B cell (primary cell): Measurements from ENCODE around the gene PSMD5. TPM values are rescaled to one million over a fixed set of nuclear protein-coding genes. Genes with fewer than 3 reads are reported as not detected.

Source experiments
- ATAC-seq: fragments of 200-7000 bp; cut with Tn5 transposase; one replicate; pipeline ENCODE4 v1.10.0; 2021; ENCODE audit warnings: low read depth, mild to moderate bottlenecking, moderate number of reproducible peaks, moderate library complexity
- CTCF ChIA-PET: fragments of 350-600 bp; sonication (Branson Sonifier 250); formaldehyde crosslinking; loops from one replicate; lab custom pipeline; 2021; ENCODE audit warnings: antibody characterized with exemption, inconsistent platforms; lab: Charles Lee
- POLR2A ChIA-PET: fragments of 350-600 bp; sonication (Branson Sonifier 250); formaldehyde crosslinking; loops from one replicate; lab custom pipeline; 2021; ENCODE audit warnings: antibody characterized with exemption; lab: Charles Lee
- DNase-seq: peaks from one replicate; pipeline ENCODE4 v3.0.0; 2013
- H2AFZ ChIP-seq: 2 replicates; pipeline ENCODE4 v1.6.1; 2012; ENCODE audit warnings: mild to moderate bottlenecking, low read depth, low read length; ENCODE audit not compliant: insufficient read depth, poor library complexity, severe bottlenecking
- H3K27ac ChIP-seq, 2 donors: 1 replicate in 1 of 2; 2 replicates in 1 of 2; pipeline ENCODE4 v1.5.1; 2012 to 2013; ENCODE audit warnings: low read length in 2 of 2, mild to moderate bottlenecking in 2 of 2, moderate library complexity in 1 of 2
- H3K27me3 ChIP-seq, 4 experiments: fragments of 200-600 bp in 1 of 4; sonication (generic) in 1 of 4; replicated peaks in 1 of 4; 1 replicate in 2 of 4; 2 replicates in 2 of 4; pipeline versions ENCODE4 v1.6.1 to v1.7.0; 2013 to 2016; ENCODE audit warnings: low read length in 3 of 4, mild to moderate bottlenecking in 2 of 4, mixed read lengths in 1 of 4, moderate library complexity in 1 of 4; ENCODE audit not compliant: insufficient read depth in 4 of 4, control insufficient read depth in 3 of 4; ENCODE audit errors: control extremely low read depth in 1 of 4
- H3K36me3 ChIP-seq, 2 experiments: replicated peaks in 1 of 2; 1 replicate in 1 of 2; 2 replicates in 1 of 2; pipeline versions ENCODE4 v1.6.1 to v1.7.1; 2013; ENCODE audit warnings: low read length in 1 of 2; ENCODE audit not compliant: insufficient read depth in 2 of 2, control insufficient read depth in 1 of 2; ENCODE audit errors: control extremely low read depth in 1 of 2, extremely low read depth in 1 of 2
- H3K4me1 ChIP-seq, 2 donors: fragments of 200-600 bp in 1 of 2; sonication (generic) in 1 of 2; 1 replicate in 1 of 2; 2 replicates in 1 of 2; pipeline versions ENCODE4 v1.5.1 to v1.6.1; 2013 to 2017; ENCODE audit warnings: low read length in 2 of 2; ENCODE audit not compliant: control insufficient read depth in 2 of 2, insufficient read depth in 2 of 2
- H3K4me2 ChIP-seq: replicated peaks from 2 replicates; pipeline ENCODE3; 2012; ENCODE audit warnings: mild to moderate bottlenecking, low read depth, low read length; ENCODE audit not compliant: poor library complexity, severe bottlenecking
- H3K4me3 ChIP-seq, 5 experiments: fragments of 200-600 bp in 1 of 5; sonication (generic) in 1 of 5; 1 replicate in 3 of 5; 2 replicates in 2 of 5; pipeline versions ENCODE4 v1.5.1 to v1.7.0; 2011 to 2016; ENCODE audit warnings: low read length in 4 of 5, mild to moderate bottlenecking in 4 of 5, low read depth in 2 of 5, control low read depth in 1 of 5, moderate library complexity in 1 of 5; ENCODE audit not compliant: insufficient read depth in 1 of 5; ENCODE audit errors: control extremely low read depth in 1 of 5, extremely low read depth in 1 of 5
- H3K79me2 ChIP-seq: fragments of 200-600 bp; sonication (generic); one replicate; pipeline ENCODE4 v1.6.0; 2016; ENCODE audit warnings: low read length; ENCODE audit not compliant: control insufficient read depth, insufficient read depth
- H3K9ac ChIP-seq: fragments of 200-600 bp; sonication (generic); 2 replicates; pipeline ENCODE4 v1.6.1; 2017; ENCODE audit warnings: mild to moderate bottlenecking, low read length, moderate library complexity
- H3K9me3 ChIP-seq, 3 donors: one replicate each; pipeline versions ENCODE4 v1.6.1 to v1.7.1; 2013; ENCODE audit warnings: low read length in 2 of 3; ENCODE audit not compliant: control insufficient read depth in 2 of 3, insufficient read depth in 1 of 3; ENCODE audit errors: control extremely low read depth in 1 of 3
- H4K20me1 ChIP-seq: 2 replicates; pipeline ENCODE4 v1.6.0; 2012; ENCODE audit warnings: mild to moderate bottlenecking, low read length; ENCODE audit not compliant: insufficient read depth, control insufficient read depth, poor library complexity, severe bottlenecking
- H3K27ac Mint-ChIP-seq: one replicate; pipeline ENCODE4 v1.8.0; 2021; ENCODE audit warnings: mixed read lengths
- H3K27me3 Mint-ChIP-seq: one replicate; pipeline ENCODE4 v1.8.0; 2021; ENCODE audit warnings: mixed read lengths
- H3K4me1 Mint-ChIP-seq: one replicate; pipeline ENCODE4 v1.8.0; 2021; ENCODE audit warnings: mixed read lengths
- H3K4me3 Mint-ChIP-seq: one replicate; pipeline ENCODE4 v1.8.0; 2021; ENCODE audit warnings: mixed read lengths
- H3K9me3 Mint-ChIP-seq: one replicate; pipeline ENCODE4 v1.8.0; 2022; ENCODE audit warnings: mixed read lengths; ENCODE audit not compliant: insufficient read depth
- CTCF ChIP-seq: fragments of 200-600 bp; IDR thresholded peaks from one replicate; pipeline ENCODE4 v1.8.0; 2022; ENCODE audit warnings: antibody characterized with exemption, mild to moderate bottlenecking
- EZH2 ChIP-seq: IDR thresholded peaks from 2 replicates; pipeline ENCODE4 v1.6.1; 2012; ENCODE audit warnings: borderline replicate concordance, low read depth, mild to moderate bottlenecking, moderate library complexity, low read length; ENCODE audit not compliant: insufficient read depth, poor library complexity, severe bottlenecking
- WGBS: methylation state at CpG from one replicate; pipeline ENCODE4 v1.1.5; 2013; ENCODE audit warnings: missing lambda C conversion rate; ENCODE audit not compliant: insufficient coverage; 5-methylcytosine and 5-hydroxymethylcytosine counted together
- intact Hi-C: fragments of 100-400 bp; cut with micrococcal nuclease; formaldehyde crosslinking; loops from one replicate; pipeline ENCODE4 v1.10.0; 2022
- polyA plus RNA-seq: library from polyadenylated mRNA; depleted of rRNA; stranded (reverse); fragments of >200 nt; gene quantifications from 2 replicates; pipeline ENCODE4 v1.2.3, GENCODE V29; 2012
- total RNA-seq, 2 donors: library from RNA; stranded (reverse); fragments of 120-200 nt in 1 of 2; gene quantifications; 1 replicate in 1 of 2; 2 replicates in 1 of 2; pipeline versions ENCODE4 v1.2.3 to v1.2.4, GENCODE V29; 2013 to 2022

Gene PSMD5
- total and polyA plus RNA-seq, 2 donors (not counting 1 experiment from before 2014, with no cell fraction given) = 7.4 to 25.3 TPM

GRCh38 chr9:120878188-120879130 lies 35.7 kb upstream of the PSMD5 start:
- H2AFZ ChIP-seq = peak overlapping the region; percentile 69
- Mint-ChIP-seq H3K9me3 (no peaks in the 10 kb centered on the region), H3K27ac (peak overlapping the region; percentile 87), H3K4me3 (peak overlapping the region; percentile 98), H3K27me3 (peaks cover 15% of the 10 kb centered on the region), H3K4me1 (peaks cover 38% of the 10 kb centered on the region)
- no peak for ATAC-seq
- no peak for DNase-seq
- no peak for TF ChIP-seq EZH2
- TF ChIP-seq CTCF = no peak
- no peaks in the 10 kb centered on the region for H3K79me2 ChIP-seq
- no peaks in the 10 kb centered on the region for H3K9me3 ChIP-seq
- no peaks in the 10 kb centered on the region for H4K20me1 ChIP-seq
- peak overlapping the region; percentile 74 for H3K4me2 ChIP-seq
- 67% methylated on average over 2 of the region's 8 CpGs for WGBS
- peak overlapping the region; percentile 65 for H3K9ac ChIP-seq
- H3K36me3 ChIP-seq = no peaks in the 10 kb centered on the region
- H3K27ac ChIP-seq = no peak overlapping the region
- ChIA-PET POLR2A (no interaction called here), CTCF (interaction anchor here (1.0 to 8.8 kb wide), 4 partner anchors 9 to 122 kb away, joined by 3 to 81 read pairs (median 5); no protein-coding TSS in a partner anchor)
- intact Hi-C loops = no loop called here
- peak overlapping the region in 3 of 5 experiments; percentile 66 to 70 (median 70) for H3K4me3 ChIP-seq
- H3K4me1 ChIP-seq = peaks cover 27 to 33% of the 10 kb centered on the region in 2 donors
- peaks cover 0 to 3% (median 0%) of the 10 kb centered on the region in 4 experiments for H3K27me3 ChIP-seq
